ENCODE data around the gene ENSA. TPM values are rescaled to one million over a fixed set of nuclear protein-coding genes. Genes with fewer than 3 reads are reported as not detected.
A peak's percentile ranks its signal among the peaks of the same experiment; 100 is the strongest.

ENSA gene
- total RNA-seq, 1 experiment from 2014 or later, result 194 TPM

DNA sequence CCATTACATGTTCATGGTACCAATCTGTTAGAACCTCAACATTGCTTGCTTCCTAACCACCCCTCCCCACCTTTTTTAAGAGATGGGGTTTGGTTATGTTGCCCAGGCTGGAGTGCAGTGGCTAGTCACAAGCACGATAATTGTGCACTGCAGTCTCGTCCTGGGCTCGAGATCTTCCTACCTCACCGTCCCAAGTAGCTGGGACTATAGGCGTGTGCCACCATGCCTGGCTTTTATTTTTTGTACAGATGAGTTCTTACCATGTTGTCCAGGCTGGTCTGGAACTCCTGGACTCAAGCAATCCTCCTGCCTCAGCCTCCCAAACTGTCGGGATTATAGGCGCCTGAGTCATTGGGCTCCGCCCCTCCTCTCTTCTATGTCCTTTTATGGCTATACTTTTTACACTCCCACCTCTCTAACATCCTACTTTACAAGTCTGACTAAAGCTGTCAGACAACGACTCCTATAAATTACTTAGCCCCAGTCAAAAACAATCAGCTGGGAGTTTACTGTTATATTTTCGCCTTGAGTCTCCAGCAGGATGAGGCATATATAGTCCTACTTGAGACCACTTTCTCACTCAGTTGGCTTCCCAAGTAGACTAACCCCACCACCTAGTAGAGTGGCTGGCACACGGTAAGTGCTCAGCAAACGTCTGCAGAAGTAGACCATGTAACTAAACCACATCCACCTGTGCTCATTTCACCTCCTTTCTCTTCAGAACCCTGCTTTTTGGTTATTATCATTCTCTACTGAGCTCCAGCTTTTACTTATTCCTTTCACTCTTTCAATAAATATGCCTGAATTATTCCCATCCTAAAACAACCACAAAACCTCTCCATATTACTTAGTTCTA, 13.8 kb downstream of the ENSA start:
- BruUV-seq (replicated peaks), result no TSS peak
- ChIA-PET CTCF (interaction anchor here (0.6 kb wide), 1 partner anchor 198 kb away, joined by 4 read pairs; no protein-coding TSS in a partner anchor), POLR2A (ENCODE audit: unreplicated experiment) (interaction anchor here (0.6 kb wide), 2 partner anchors 51 to 53 kb away, joined by 3 to 8 read pairs; no protein-coding TSS in a partner anchor)
- TF ChIP-seq CTCF (conservative IDR thresholded peaks at IDR 0.05; ENCODE audit: low read depth, low read length), result no peak
- TF ChIP-seq EZH2 (IDR thresholded peaks at IDR 0.05; ENCODE audit: low read length, unreplicated experiment), result no peak
- TF ChIP-seq EZH2phosphoT487 (IDR thresholded peaks at IDR 0.05; ENCODE audit: borderline replicate concordance, low read length), result no peak
- Histone ChIP-seq H3K4me2 (ENCODE audit: low read length) (no peak overlapping the region), H3K36me3 (ENCODE audit: low read depth, low read length) (peaks cover 28% of the 10 kb centered on the region), H3F3A (ENCODE audit: low read length, unreplicated experiment) (peaks cover 14% of the 10 kb centered on the region), H3K79me2 (ENCODE audit: low read length) (peaks cover 21% of the 10 kb centered on the region), H2AFZ (ENCODE audit: low read length) (no peak overlapping the region), H3K9me3 (ENCODE audit: low read length) (no peaks in the 10 kb centered on the region), H3K27ac (ENCODE audit: low read length) (peak overlapping the region; percentile 98), H3K4me1 (ENCODE audit: insufficient read depth, low read length) (peaks cover 57% of the 10 kb centered on the region), H3K9ac (ENCODE audit: low read length) (peak overlapping the region; percentile 85; the same call in 1 of the 2 replicates), H3K4me3 (ENCODE audit: low read length) (no peak overlapping the region), H4K20me1 (ENCODE audit: low read length) (no peaks in the 10 kb centered on the region), H3K9me2 (replicated peaks; ENCODE audit: low read length) (no peaks in the 10 kb centered on the region), H3K27me3 (ENCODE audit: low read length) (no peaks in the 10 kb centered on the region)
- DNase-seq, result peak; percentile 53
- no peak for ATAC-seq
- intact Hi-C loops (cut with micrococcal nuclease), result no loop called here

DNA sequence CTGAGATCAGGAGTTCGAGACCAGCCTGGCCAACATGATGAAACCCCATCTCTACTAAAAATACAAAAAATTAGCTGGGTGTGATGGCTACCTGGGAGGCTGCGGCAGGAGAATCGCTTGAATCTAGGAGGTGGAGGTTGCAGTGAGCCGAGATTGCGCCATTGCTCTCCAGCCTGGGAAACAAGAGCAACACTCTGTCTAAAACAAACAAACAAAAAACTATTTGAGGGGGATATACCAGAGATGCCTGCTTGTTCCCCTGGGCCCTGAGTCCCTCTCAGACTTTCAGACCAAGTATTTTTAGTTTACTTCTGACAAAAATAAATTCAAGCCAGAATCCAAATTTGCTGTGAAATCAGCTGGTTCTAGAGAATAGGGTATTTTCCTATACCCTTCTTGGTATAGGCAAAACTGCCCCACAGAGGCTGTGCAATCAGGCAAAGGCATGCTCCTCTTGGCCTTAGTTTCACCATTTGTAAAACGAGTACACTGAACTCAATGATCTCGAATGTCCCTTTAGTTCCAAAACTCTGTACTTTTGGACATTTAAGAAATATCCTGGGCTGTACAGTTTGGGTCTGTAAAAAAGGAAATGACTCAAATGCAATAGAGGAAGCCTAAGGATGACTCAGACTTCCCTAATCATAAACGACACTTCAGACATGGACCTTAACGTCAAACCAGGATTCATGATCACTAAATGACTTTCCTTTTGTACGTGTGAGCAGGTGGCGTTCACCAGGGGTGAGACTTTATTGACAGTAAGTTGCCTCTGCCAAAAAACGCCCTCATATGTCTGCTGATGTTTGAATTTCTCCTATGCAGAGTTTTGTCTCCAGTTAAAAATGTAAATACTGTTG, 16.1 kb downstream of the ENSA start:
- H4K20me1 ChIP-seq (ENCODE audit: low read length), result no peaks in the 10 kb centered on the region
- no peak for TF ChIP-seq EZH2 (IDR thresholded peaks at IDR 0.05; ENCODE audit: low read length, unreplicated experiment)
- CTCF ChIA-PET, result interaction anchor here (0.6 kb wide), 1 partner anchor 51 kb away, joined by 3 read pairs; no protein-coding TSS in a partner anchor
- H3K9me2 ChIP-seq (replicated peaks; ENCODE audit: low read length), result no peaks in the 10 kb centered on the region
- DNase-seq (peak; percentile 98), ATAC-seq (peak; percentile 86)
- H3K27ac ChIP-seq (ENCODE audit: low read length), result peak overlapping the region; percentile 98
- no peak overlapping the region for H2AFZ ChIP-seq (ENCODE audit: low read length)
- H3K36me3 ChIP-seq (ENCODE audit: low read depth, low read length), result peaks cover 13% of the 10 kb centered on the region
- H3K27me3 ChIP-seq (ENCODE audit: low read length), result no peaks in the 10 kb centered on the region
- peaks cover 14% of the 10 kb centered on the region for H3F3A ChIP-seq (ENCODE audit: low read length, unreplicated experiment)
- H3K9ac ChIP-seq (ENCODE audit: low read length), result peak overlapping the region; percentile 95
- peak overlapping the region; percentile 20; the same call in 1 of the 2 replicates for H3K4me3 ChIP-seq (ENCODE audit: low read length)
- intact Hi-C loops (cut with micrococcal nuclease), result loop anchor here (2.0 to 5.0 kb wide), 2 partner anchors 34 to 264 kb away; partner anchors contain the start of genes ARNT and MCL1
- H3K9me3 ChIP-seq (ENCODE audit: low read length), result no peaks in the 10 kb centered on the region
- BruUV-seq (replicated peaks), result TSS peak; percentile 43
- H3K4me2 ChIP-seq (ENCODE audit: low read length), result peak overlapping the region; percentile 66
- POLR2A ChIA-PET (ENCODE audit: unreplicated experiment), result interaction anchor here (0.6 to 1.4 kb wide), 3 partner anchors 17 to 223 kb away, joined by 3 to 7 read pairs (median 3); partner anchors contain the start of gene MCL1
- H3K4me1 ChIP-seq (ENCODE audit: insufficient read depth, low read length), result peaks cover 51% of the 10 kb centered on the region
- H3K79me2 ChIP-seq (ENCODE audit: low read length), result peaks cover 28% of the 10 kb centered on the region

DNA sequence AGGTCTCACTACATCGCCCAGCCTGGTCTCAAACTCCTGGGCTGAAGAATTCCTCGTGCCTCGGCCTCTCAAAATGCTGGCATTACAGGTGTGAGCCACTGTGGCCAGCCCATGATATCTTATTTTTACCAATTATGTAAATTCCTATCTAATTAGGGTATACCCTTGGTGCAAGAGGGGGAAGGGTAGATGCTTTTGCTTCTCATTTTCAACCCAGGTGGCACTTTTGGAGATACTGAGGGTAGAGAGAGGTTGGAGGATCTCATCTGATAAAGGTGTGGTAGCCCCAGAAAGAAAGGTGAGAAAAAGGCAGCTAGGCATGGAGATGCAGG, 17.4 kb downstream of the ENSA start:
- intact Hi-C loops (cut with micrococcal nuclease), result loop anchor here (2.0 to 5.0 kb wide), 2 partner anchors 33 to 265 kb away; partner anchors contain the start of genes ARNT and MCL1
- Histone ChIP-seq H3K27me3 (ENCODE audit: low read length) (no peaks in the 10 kb centered on the region), H3K4me2 (ENCODE audit: low read length) (peak overlapping the region; percentile 74), H3K9me3 (ENCODE audit: low read length) (no peaks in the 10 kb centered on the region), H3K9me2 (replicated peaks; ENCODE audit: low read length) (no peaks in the 10 kb centered on the region), H3F3A (ENCODE audit: low read length, unreplicated experiment) (peaks cover 14% of the 10 kb centered on the region), H3K4me1 (ENCODE audit: insufficient read depth, low read length) (peaks cover 51% of the 10 kb centered on the region), H2AFZ (ENCODE audit: low read length) (no peak overlapping the region), H3K9ac (ENCODE audit: low read length) (peak overlapping the region; percentile 95), H3K79me2 (ENCODE audit: low read length) (peaks cover 28% of the 10 kb centered on the region), H3K27ac (ENCODE audit: low read length) (peak overlapping the region; percentile 98), H4K20me1 (ENCODE audit: low read length) (no peaks in the 10 kb centered on the region), H3K36me3 (ENCODE audit: low read depth, low read length) (peaks cover 5% of the 10 kb centered on the region), H3K4me3 (ENCODE audit: low read length) (peak overlapping the region; percentile 36; the same call in 1 of the 2 replicates)
- TF ChIP-seq CTCF (conservative IDR thresholded peaks at IDR 0.05; ENCODE audit: low read depth, low read length) (no peak), EZH2 (IDR thresholded peaks at IDR 0.05; ENCODE audit: low read length, unreplicated experiment) (no peak), EZH2phosphoT487 (IDR thresholded peaks at IDR 0.05; ENCODE audit: borderline replicate concordance, low read length) (no peak)
- ChIA-PET CTCF (no interaction called here), POLR2A (ENCODE audit: unreplicated experiment) (interaction anchor here (0.5 to 1.0 kb wide), 3 partner anchors 32 to 85 kb away, joined by 3 to 6 read pairs (median 4); partner anchors contain the start of genes GOLPH3L and MCL1)
- ATAC-seq, result no peak
- no peak for DNase-seq
- BruUV-seq (replicated peaks), result TSS peak; percentile 74
